Pancreas (tissue), 10 donors: ENCODE results near the gene TNXB. TPM values are rescaled to one million over a fixed set of nuclear protein-coding genes. Genes with fewer than 3 reads are reported as not detected.
A peak's percentile ranks its signal among the peaks of the same experiment; 100 is the strongest.
"Not testable (repeated sequence)": the region's sequence is repeated elsewhere in the genome, so short reads cannot be mapped to it uniquely, and the experiment has no call there.

ENCODE experiments used
- ATAC-seq, 4 donors: fragments of 200-7000 bp; cut with Tn5 transposase; one replicate each; pipeline versions ENCODE4 v1.8.0 to v1.9.1; 2020; ENCODE audit warnings: mild to moderate bottlenecking in 4 of 4, moderate library complexity in 4 of 4
- DNase-seq, 6 donors: peaks; one replicate each; pipeline ENCODE4 v3.0.0-alpha.2; 2020
- FAIRE-seq: peaks from 2 replicates; lab custom pipeline; 2012; peaks lifted over from hg19 to GRCh38; lab: Jason Lieb, UNC
- H3K27ac ChIP-seq, 4 donors: fragments of 200-600 bp; sonication (generic); 1 replicate in 3 of 4; 2 replicates in 1 of 4; pipeline versions ENCODE4 v1.5.0 to v1.8.0; 2020
- H3K27me3 ChIP-seq, 4 donors: fragments of 200-600 bp; one replicate each; pipeline ENCODE4 v1.8.0; 2021
- H3K36me3 ChIP-seq, 3 donors: fragments of 200-600 bp; sonication (generic) in 1 of 3; one replicate each; pipeline versions ENCODE4 v1.5.0 to v1.8.0; 2020 to 2021
- H3K4me1 ChIP-seq, 3 donors: fragments of 200-600 bp; one replicate each; pipeline ENCODE4 v1.8.0; 2021
- H3K4me3 ChIP-seq, 4 donors: fragments of 200-600 bp; sonication (generic) in 2 of 4; one replicate each; pipeline versions ENCODE4 v1.5.0 to v1.8.0; 2020 to 2021
- H3K9me3 ChIP-seq, 4 donors: fragments of 200-600 bp; one replicate each; pipeline ENCODE4 v1.8.0; 2021
- CTCF ChIP-seq, 4 donors: fragments of 200-600 bp; sonication (generic) in 3 of 4; IDR thresholded peaks; one replicate each; pipeline versions ENCODE4 v1.5.0 to v1.8.0; 2021; ENCODE audit warnings: antibody characterized with exemption in 4 of 4
- WGBS, 2 donors: extraction: QIAGEN DNeasy Blood & Tissue Kit; methylation state at CpG; one replicate each; pipeline ENCODE4 v1.1.7; 2013; 5-methylcytosine and 5-hydroxymethylcytosine counted together
- intact Hi-C, 3 donors: fragments of 100-400 bp; cut with DNase I; formaldehyde crosslinking; loops; one replicate each; pipeline versions ENCODE4 v1.11.1 to v1.14.2; 2022
- polyA plus RNA-seq, 2 donors: library from polyadenylated mRNA; stranded (reverse); fragments of 200-250 nt; gene quantifications; one replicate each; pipeline ENCODE4 v1.2.3, GENCODE V29; 2013
- total RNA-seq, 6 donors: library from RNA; stranded (reverse); fragmentation: NEBNext Ultra II Directional in 4 of 6; extraction: Animal tissue kit (Norgen Biotek cat#: 25700) in 4 of 6; gene quantifications; one replicate each; pipeline versions ENCODE4 v1.2.1 to v1.2.4, GENCODE V29; 2021 to 2023
- donor health status: healthy with polysubstance abuse.
- donor health status: DM: no; HTN: no; CAD: no; lungs with moderate emphysema.
- donor health status: DM: no; HTN: no; CAD: no.
- donor health status: control.
- donor health status: control.
- donor health status: Bipolar disorder and iron deficiency.
- donor health status: DM: yes; HTN: yes; CAD: no.
- donor health status: DM: no; HTN: no; CAD: no.
- donor health status: DM: no; HTN: no; CAD: no.
- donor health status: DM: yes; HTN: yes; CAD: no.

The TNXB gene
- total and polyA plus RNA-seq, 8 donors = 5.2 to 18.6 (median 9.9) TPM

DNA sequence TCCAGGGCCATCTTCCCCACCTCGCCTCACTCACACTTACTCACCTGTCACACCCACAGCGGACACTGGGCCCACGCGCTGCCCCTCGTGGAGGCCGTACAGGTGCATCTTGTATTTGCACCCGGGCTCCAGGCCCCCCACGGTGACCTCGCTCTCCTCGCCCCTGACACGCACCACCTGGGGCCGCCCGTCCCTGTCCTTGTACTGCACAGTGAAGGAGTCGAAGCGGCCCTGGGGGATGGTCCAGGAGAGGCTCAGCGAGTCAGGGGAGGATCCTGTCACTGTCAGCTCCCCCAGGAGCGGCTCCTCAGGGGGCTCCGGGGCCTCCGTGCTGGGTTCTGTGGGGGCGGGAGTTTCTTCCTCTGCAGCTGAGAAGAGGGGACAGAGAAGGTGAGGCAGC, 56.5 kb downstream of the TNXB start:
- H3K27me3 ChIP-seq, FAIRE-seq, H3K27ac ChIP-seq, H3K36me3 ChIP-seq, H3K4me3 ChIP-seq, intact Hi-C loops, H3K9me3 ChIP-seq, H3K4me1 ChIP-seq, ATAC-seq, DNase-seq: not testable (repeated sequence)
- 61 to 74% methylated on average over 20 of the region's 20 CpGs for whole genome bisulfite sequencing, 2 donors

GRCh38 chr6:32050562-32050961, 58.6 kb downstream of the TNXB start:
- FAIRE-seq (no peak), DNase-seq (no peak)
- no peak overlapping the region for H3K27ac ChIP-seq

GRCh38 chr6:32049736-32050135, 59.4 kb downstream of the TNXB start:
- WGBS, 2 donors = 82 to 92% methylated on average over 6 to 11 of the region's 11 CpGs
- H3K36me3 ChIP-seq, ATAC-seq, H3K4me3 ChIP-seq, H3K27me3 ChIP-seq, DNase-seq, H3K27ac ChIP-seq, H3K4me1 ChIP-seq, H3K9me3 ChIP-seq, intact Hi-C loops, FAIRE-seq: not testable (repeated sequence)

More at GRCh38 chr6:32050562-32050961, 58.6 kb downstream of the TNXB start:
- no peak for TF ChIP-seq CTCF (IDR thresholded peaks at IDR 0.05)
- H3K27me3 ChIP-seq = no peaks in the 10 kb centered on the region
- WGBS, 2 donors = 56 to 58% methylated on average over 5 of the region's 5 CpGs
- H3K36me3 ChIP-seq = no peaks in the 10 kb centered on the region
- no peak for ATAC-seq
- no peak overlapping the region for H3K4me3 ChIP-seq
- intact Hi-C loops = no loop called here
- no peaks in the 10 kb centered on the region for H3K4me1 ChIP-seq
- H3K9me3 ChIP-seq = no peaks in the 10 kb centered on the region

DNA sequence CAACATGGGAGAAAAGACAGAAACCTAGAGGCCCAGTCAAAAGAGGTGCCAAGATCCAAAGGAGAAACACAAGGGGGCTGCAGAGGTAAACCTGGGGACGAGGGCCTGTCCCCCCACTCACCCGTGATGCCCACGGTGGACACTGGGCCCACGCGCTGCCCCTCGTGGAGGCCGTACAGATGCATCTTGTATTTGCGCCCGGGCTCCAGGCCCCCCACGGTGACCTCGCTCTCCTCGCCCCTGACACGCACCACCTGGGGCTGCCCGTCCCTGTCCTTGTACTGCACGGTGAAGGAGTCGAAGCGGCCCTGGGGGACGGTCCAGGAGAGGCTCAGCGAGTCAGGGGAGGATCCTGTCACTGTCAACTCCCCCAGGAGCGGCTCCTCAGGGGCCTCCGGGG, 60.0 kb downstream of the TNXB start:
- H3K4me3 ChIP-seq, H3K36me3 ChIP-seq, ATAC-seq, FAIRE-seq, H3K4me1 ChIP-seq, intact Hi-C loops, H3K27ac ChIP-seq, H3K9me3 ChIP-seq, H3K27me3 ChIP-seq, DNase-seq: not testable (repeated sequence)
- WGBS, 2 donors = 80 to 92% methylated on average over 20 to 21 of the region's 21 CpGs

- ATAC-seq (peak; percentile 84 to 94 (median 88)), FAIRE-seq (no peak), DNase-seq (peak; percentile 63 to 92 (median 81))
- H3K27me3 ChIP-seq = no peaks in the 10 kb centered on the region
- H3K27ac ChIP-seq = no peak overlapping the region
- no peaks in the 10 kb centered on the region for H3K9me3 ChIP-seq
- TF ChIP-seq CTCF (IDR thresholded peaks at IDR 0.05) = peak; percentile 74 to 93 (median 90)
- H3K36me3 ChIP-seq = no peaks in the 10 kb centered on the region
- no peaks in the 10 kb centered on the region for H3K4me1 ChIP-seq
- H3K4me3 ChIP-seq = no peak overlapping the region
- 40 to 51% methylated on average over 35 to 42 of the region's 42 CpGs for WGBS, 2 donors
- intact Hi-C loops = no loop called here
Observed at GRCh38 chr6:32047855-32048766, 61.0 kb downstream of the TNXB start.

DNA sequence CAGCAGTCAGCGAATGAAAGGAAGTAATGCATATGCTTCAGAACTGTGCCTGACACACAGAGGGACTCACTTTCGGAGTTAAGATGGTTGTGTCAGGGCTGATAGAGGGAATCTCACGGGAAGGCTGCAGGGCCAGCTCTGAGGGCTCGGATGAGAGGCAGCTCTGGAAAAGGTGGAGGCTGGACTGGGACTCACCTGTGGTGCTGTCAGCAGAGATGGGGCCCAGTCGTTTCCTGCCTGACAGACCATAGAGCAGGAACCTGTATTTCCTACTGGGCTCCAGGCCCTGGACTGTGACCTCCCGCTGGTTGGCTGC, 61.6 kb downstream of the TNXB start:
- intact Hi-C loops = no loop called here
- 61 to 73% methylated on average over 6 of the region's 6 CpGs for WGBS, 2 donors
- ATAC-seq = no peak
- Histone ChIP-seq H3K4me3 (no peak overlapping the region), H3K9me3 (no peaks in the 10 kb centered on the region), H3K4me1 (no peaks in the 10 kb centered on the region), H3K27me3 (no peaks in the 10 kb centered on the region), H3K36me3 (no peaks in the 10 kb centered on the region), H3K27ac (no peak overlapping the region)
- DNase-seq = no peak
- FAIRE-seq = no peak
- TF ChIP-seq CTCF (IDR thresholded peaks at IDR 0.05) = no peak
